ENCODE measurements around the gene CNIH3. TPM values are rescaled to one million over a fixed set of nuclear protein-coding genes. Genes with fewer than 3 reads are reported as not detected.

The CNIH3 gene
- total RNA-seq, 1 donor from 2014 or later, result 1.5 TPM

GRCh38 chr1:224670506-224670905 lies 54.4 kb downstream of the CNIH3 start:
- no peak for TF ChIP-seq CTCF (IDR thresholded peaks at IDR 0.05)
- no peaks in the 10 kb centered on the region for H3K4me1 Mint-ChIP-seq (ENCODE audit: low read depth)
- H3K27ac Mint-ChIP-seq (ENCODE audit: unreplicated experiment), result no peak overlapping the region
- no peaks in the 10 kb centered on the region for H3K9me3 Mint-ChIP-seq (ENCODE audit: low read depth)
- peaks cover 21% of the 10 kb centered on the region for H3K27me3 Mint-ChIP-seq (ENCODE audit: low read depth)
- peaks cover 2% of the 10 kb centered on the region for H3K36me3 Mint-ChIP-seq (ENCODE audit: low read depth)
- DNase-seq (ENCODE audit: low spot score), result no peak
- no peak overlapping the region for H3K4me3 Mint-ChIP-seq (ENCODE audit: unreplicated experiment)

- peaks cover 2% of the 10 kb centered on the region for H3K36me3 Mint-ChIP-seq (ENCODE audit: low read depth)
- H3K4me1 Mint-ChIP-seq (ENCODE audit: low read depth), result no peaks in the 10 kb centered on the region
- no peaks in the 10 kb centered on the region for H3K9me3 Mint-ChIP-seq (ENCODE audit: low read depth)
- H3K27ac Mint-ChIP-seq (ENCODE audit: unreplicated experiment), result no peak overlapping the region
- DNase-seq (ENCODE audit: low spot score), result no peak
- no peak for TF ChIP-seq CTCF (IDR thresholded peaks at IDR 0.05)
- H3K4me3 Mint-ChIP-seq (ENCODE audit: unreplicated experiment), result no peak overlapping the region
- H3K27me3 Mint-ChIP-seq (ENCODE audit: low read depth), result peaks cover 21% of the 10 kb centered on the region
These were observed 55.0 kb downstream of the CNIH3 start for GRCh38 chr1:224671076-224671475.

GRCh38 chr1:224673141-224673540 lies 57.0 kb downstream of the CNIH3 start:
- H3K27ac Mint-ChIP-seq (ENCODE audit: unreplicated experiment), result no peak overlapping the region
- no peak for DNase-seq (ENCODE audit: low spot score)
- no peaks in the 10 kb centered on the region for H3K9me3 Mint-ChIP-seq (ENCODE audit: low read depth)

GRCh38 chr1:224675590-224675989 lies 59.5 kb downstream of the CNIH3 start:
- Mint-ChIP-seq H3K27ac (ENCODE audit: unreplicated experiment) (no peak overlapping the region), H3K36me3 (ENCODE audit: low read depth) (no peaks in the 10 kb centered on the region), H3K4me1 (ENCODE audit: low read depth) (no peaks in the 10 kb centered on the region), H3K9me3 (ENCODE audit: low read depth) (no peaks in the 10 kb centered on the region), H3K27me3 (ENCODE audit: low read depth) (peaks cover 13% of the 10 kb centered on the region), H3K4me3 (ENCODE audit: unreplicated experiment) (no peak overlapping the region)
- TF ChIP-seq CTCF (IDR thresholded peaks at IDR 0.05), result no peak
- no peak for DNase-seq (ENCODE audit: low spot score)

More at GRCh38 chr1:224673141-224673540, 57.0 kb downstream of the CNIH3 start:
- peaks cover 10% of the 10 kb centered on the region for H3K27me3 Mint-ChIP-seq (ENCODE audit: low read depth)
- no peaks in the 10 kb centered on the region for H3K4me1 Mint-ChIP-seq (ENCODE audit: low read depth)
- H3K36me3 Mint-ChIP-seq (ENCODE audit: low read depth), result peaks cover 2% of the 10 kb centered on the region
- TF ChIP-seq CTCF (IDR thresholded peaks at IDR 0.05), result no peak
- H3K4me3 Mint-ChIP-seq (ENCODE audit: unreplicated experiment), result no peak overlapping the region

- H3K4me3 Mint-ChIP-seq (ENCODE audit: unreplicated experiment), result no peak overlapping the region
- no peaks in the 10 kb centered on the region for H3K36me3 Mint-ChIP-seq (ENCODE audit: low read depth)
- H3K9me3 Mint-ChIP-seq (ENCODE audit: low read depth), result no peaks in the 10 kb centered on the region
- no peak for DNase-seq (ENCODE audit: low spot score)
- no peaks in the 10 kb centered on the region for H3K4me1 Mint-ChIP-seq (ENCODE audit: low read depth)
- H3K27me3 Mint-ChIP-seq (ENCODE audit: low read depth), result peaks cover 14% of the 10 kb centered on the region
- no peak for TF ChIP-seq CTCF (IDR thresholded peaks at IDR 0.05)
- H3K27ac Mint-ChIP-seq (ENCODE audit: unreplicated experiment), result no peak overlapping the region
These were observed 60.4 kb downstream of the CNIH3 start for GRCh38 chr1:224676551-224676950.
